ENCODE results near the gene PCDH10. TPM values are rescaled to one million over a fixed set of nuclear protein-coding genes. Genes with fewer than 3 reads are reported as not detected.

Gene PCDH10
- total RNA-seq, 1 donor from 2014 or later: 14.6 TPM

- no peaks in the 10 kb centered on the region for H3K27me3 Mint-ChIP-seq (ENCODE audit: unreplicated experiment)
- H3K27ac Mint-ChIP-seq (ENCODE audit: unreplicated experiment): no peak overlapping the region
- no peak for DNase-seq (ENCODE audit: extremely low spot score, unreplicated experiment)
Measured at GRCh38 chr4:133127500-133127899, 21.6 kb upstream of the PCDH10 start.

GRCh38 chr4:133129237-133129636 lies 19.9 kb upstream of the PCDH10 start:
- no peaks in the 10 kb centered on the region for H3K27me3 Mint-ChIP-seq (ENCODE audit: unreplicated experiment)
- no peaks in the 10 kb centered on the region for H3K9me3 Mint-ChIP-seq (ENCODE audit: unreplicated experiment)
- H3K4me3 Mint-ChIP-seq (ENCODE audit: unreplicated experiment): no peak overlapping the region
- no peak overlapping the region for H3K27ac Mint-ChIP-seq (ENCODE audit: unreplicated experiment)
- H3K4me1 Mint-ChIP-seq (ENCODE audit: unreplicated experiment): peaks cover 29% of the 10 kb centered on the region
- no peak for TF ChIP-seq CTCF (IDR thresholded peaks at IDR 0.05)
- H3K36me3 Mint-ChIP-seq (ENCODE audit: unreplicated experiment): no peaks in the 10 kb centered on the region
- no peak for DNase-seq (ENCODE audit: extremely low spot score, unreplicated experiment)

More at GRCh38 chr4:133127500-133127899, 21.6 kb upstream of the PCDH10 start:
- no peaks in the 10 kb centered on the region for H3K9me3 Mint-ChIP-seq (ENCODE audit: unreplicated experiment)
- TF ChIP-seq CTCF (IDR thresholded peaks at IDR 0.05): no peak
- peaks cover 29% of the 10 kb centered on the region for H3K4me1 Mint-ChIP-seq (ENCODE audit: unreplicated experiment)
- no peaks in the 10 kb centered on the region for H3K36me3 Mint-ChIP-seq (ENCODE audit: unreplicated experiment)
- H3K4me3 Mint-ChIP-seq (ENCODE audit: unreplicated experiment): no peak overlapping the region

- Mint-ChIP-seq H3K4me1 (ENCODE audit: unreplicated experiment) (peaks cover 29% of the 10 kb centered on the region), H3K9me3 (ENCODE audit: unreplicated experiment) (no peaks in the 10 kb centered on the region), H3K27me3 (ENCODE audit: unreplicated experiment) (no peaks in the 10 kb centered on the region), H3K36me3 (ENCODE audit: unreplicated experiment) (no peaks in the 10 kb centered on the region), H3K27ac (ENCODE audit: unreplicated experiment) (peak overlapping the region; percentile 62), H3K4me3 (ENCODE audit: unreplicated experiment) (no peak overlapping the region)
- TF ChIP-seq CTCF (IDR thresholded peaks at IDR 0.05): no peak
- DNase-seq (ENCODE audit: extremely low spot score, unreplicated experiment): no peak
Measured at GRCh38 chr4:133130171-133130570, 18.9 kb upstream of the PCDH10 start.

- DNase-seq (ENCODE audit: extremely low spot score, unreplicated experiment): no peak
- H3K27me3 Mint-ChIP-seq (ENCODE audit: unreplicated experiment): no peaks in the 10 kb centered on the region
- peaks cover 29% of the 10 kb centered on the region for H3K4me1 Mint-ChIP-seq (ENCODE audit: unreplicated experiment)
- H3K27ac Mint-ChIP-seq (ENCODE audit: unreplicated experiment): peak overlapping the region; percentile 45
- no peaks in the 10 kb centered on the region for H3K36me3 Mint-ChIP-seq (ENCODE audit: unreplicated experiment)
- no peak overlapping the region for H3K4me3 Mint-ChIP-seq (ENCODE audit: unreplicated experiment)
- TF ChIP-seq CTCF (IDR thresholded peaks at IDR 0.05): no peak
- no peaks in the 10 kb centered on the region for H3K9me3 Mint-ChIP-seq (ENCODE audit: unreplicated experiment)
Measured at GRCh38 chr4:133131829-133132460, 17.1 kb upstream of the PCDH10 start.

GRCh38 chr4:133136833-133137232 lies 12.3 kb upstream of the PCDH10 start:
- no peaks in the 10 kb centered on the region for H3K9me3 Mint-ChIP-seq (ENCODE audit: unreplicated experiment)
- no peak for DNase-seq (ENCODE audit: extremely low spot score, unreplicated experiment)
- H3K4me1 Mint-ChIP-seq (ENCODE audit: unreplicated experiment): peaks cover 3% of the 10 kb centered on the region
- no peak overlapping the region for H3K4me3 Mint-ChIP-seq (ENCODE audit: unreplicated experiment)
- H3K27me3 Mint-ChIP-seq (ENCODE audit: unreplicated experiment): no peaks in the 10 kb centered on the region
- H3K27ac Mint-ChIP-seq (ENCODE audit: unreplicated experiment): no peak overlapping the region
- TF ChIP-seq CTCF (IDR thresholded peaks at IDR 0.05): no peak
- no peaks in the 10 kb centered on the region for H3K36me3 Mint-ChIP-seq (ENCODE audit: unreplicated experiment)
